SW480 (cell line): ENCODE measurements around the gene CUX1.
"Not testable (repeated sequence)": the region's sequence is repeated elsewhere in the genome, so short reads cannot be mapped to it uniquely, and the experiment has no call there.

Source experiments
- DNase-seq: peaks from one replicate; pipeline ENCODE4 v3.0.0-alpha.2; 2016; ENCODE audit warnings: low spot score

The CUX1 gene

GRCh38 chr7:101984133-101984879 is 166.9 kb downstream of the CUX1 start:
- DNase-seq = no peak

- no peak for DNase-seq
Measured at GRCh38 chr7:101985057-101985902, 167.9 kb downstream of the CUX1 start.

- no peak for DNase-seq
Measured at GRCh38 chr7:101985903-101986734, 168.7 kb downstream of the CUX1 start.

DNA sequence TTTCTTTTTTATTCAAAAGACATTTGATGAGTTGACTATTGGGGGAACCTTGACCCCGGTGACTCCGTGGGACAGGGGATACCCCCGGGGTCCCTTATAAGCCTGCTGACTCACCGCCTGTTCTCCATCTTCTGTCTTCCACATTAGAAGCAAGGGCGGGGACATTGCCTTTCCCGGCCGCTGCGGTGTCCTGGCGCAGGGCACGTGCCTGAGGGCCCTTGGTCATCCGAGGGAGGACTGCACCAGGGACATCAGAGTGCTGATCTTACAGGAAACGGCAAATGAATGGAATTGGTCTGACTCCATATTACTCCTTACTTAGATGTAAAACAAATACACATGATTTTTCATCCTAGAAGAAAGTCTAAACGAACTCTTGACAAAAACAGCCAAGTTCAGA is 170.1 kb downstream of the CUX1 start:
- DNase-seq = no peak

DNA sequence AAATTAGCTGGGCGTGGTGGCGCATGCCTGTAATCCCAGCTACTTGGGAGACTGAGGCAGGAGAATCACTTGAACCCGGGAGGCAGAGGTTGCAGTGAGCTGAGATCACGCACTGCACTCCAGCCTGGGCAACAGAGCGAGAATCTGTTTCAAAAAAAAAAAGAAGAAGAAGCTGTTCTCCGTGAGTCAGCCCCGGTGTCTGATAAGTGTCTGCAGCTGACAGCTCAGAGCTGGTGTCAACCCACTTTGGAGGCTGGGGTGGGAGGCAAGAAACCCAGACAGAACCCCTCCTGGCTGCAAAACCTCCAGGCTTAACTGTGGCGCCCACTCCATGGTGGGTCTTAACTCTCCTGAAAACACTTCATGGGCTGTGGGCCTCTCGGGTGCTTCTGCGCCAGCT is 170.6 kb downstream of the CUX1 start:
- DNase-seq = not testable (repeated sequence)

- DNase-seq = no peak
Measured at GRCh38 chr7:101988513-101988912, 171.1 kb downstream of the CUX1 start.

- no peak for DNase-seq
Measured at GRCh38 chr7:101989101-101989500, 171.7 kb downstream of the CUX1 start.

DNA sequence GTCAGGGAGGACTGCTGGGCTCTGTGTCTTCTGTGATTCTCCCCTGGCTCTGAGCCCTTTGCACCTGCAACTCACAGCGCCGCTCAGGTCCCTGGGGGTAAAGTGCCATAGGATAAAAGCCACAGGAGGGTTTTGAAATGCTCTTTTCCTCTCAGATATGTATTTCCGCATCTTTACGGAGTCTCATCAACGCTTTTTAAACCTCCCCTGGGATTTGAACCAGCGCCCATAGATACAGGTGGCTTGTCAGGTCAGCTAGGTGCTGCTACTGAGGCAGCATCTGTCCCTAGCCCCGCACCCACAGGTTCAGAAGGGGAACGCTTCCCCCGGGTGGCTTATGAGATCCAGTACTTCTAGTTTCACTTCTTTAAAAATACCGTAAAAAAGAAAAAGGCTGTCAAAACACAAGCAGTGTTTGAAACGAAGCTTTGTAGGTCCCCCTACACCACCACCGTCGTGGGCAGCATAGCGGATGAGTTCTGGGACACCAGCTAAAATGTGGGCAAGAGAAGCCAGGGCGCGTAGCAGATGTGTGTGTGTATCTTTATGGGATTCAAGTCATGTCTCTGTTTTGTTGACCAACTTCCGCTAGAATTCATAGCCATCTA is 173.5 kb downstream of the CUX1 start:
- DNase-seq = no peak

- no peak for DNase-seq
Measured at GRCh38 chr7:101991860-101992259, 174.4 kb downstream of the CUX1 start.

GRCh38 chr7:101993311-101993710 is 175.9 kb downstream of the CUX1 start:
- no peak for DNase-seq

DNA sequence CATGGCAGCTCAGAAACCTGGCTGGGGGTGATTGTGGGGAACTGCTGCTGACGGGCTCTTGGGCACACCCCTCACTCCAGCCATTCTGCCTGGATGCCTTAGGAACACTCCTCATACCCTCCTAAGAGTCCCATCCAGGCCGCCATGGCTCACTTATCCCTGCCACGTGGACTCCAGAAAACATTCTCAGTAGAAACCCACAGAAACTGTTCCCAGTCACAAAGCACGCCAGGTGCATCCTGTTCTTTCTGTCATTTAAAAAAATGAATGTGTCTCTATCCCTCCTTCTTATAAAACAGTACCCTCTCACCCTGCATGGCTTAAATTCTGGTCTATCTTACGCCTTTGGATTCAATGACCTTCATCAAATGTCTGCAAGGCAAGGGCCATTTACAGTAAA is 177.7 kb downstream of the CUX1 start:
- DNase-seq = no peak

- no peak for DNase-seq
Measured at GRCh38 chr7:101996131-101996691, 178.8 kb downstream of the CUX1 start.

DNA sequence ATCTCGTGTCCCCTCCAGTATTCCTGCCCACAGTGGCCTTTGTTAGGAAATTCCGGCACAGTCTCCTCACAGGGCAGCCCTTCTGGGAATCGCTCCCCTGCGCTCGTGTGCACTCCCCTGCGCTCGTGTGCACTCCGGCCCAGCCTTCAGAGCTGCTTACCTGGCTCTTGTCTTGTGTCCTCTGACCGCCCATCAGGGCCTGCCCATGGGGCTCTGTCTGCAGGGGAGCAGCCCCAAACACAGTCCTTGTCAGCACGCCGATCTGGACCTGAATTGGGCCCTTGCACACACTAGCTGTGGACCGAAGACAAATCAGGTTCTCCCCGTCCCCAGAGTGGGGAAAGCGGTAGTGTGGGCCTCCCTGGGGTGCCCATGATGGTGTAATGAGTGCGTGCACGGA is 179.4 kb downstream of the CUX1 start:
- DNase-seq = no peak

DNA sequence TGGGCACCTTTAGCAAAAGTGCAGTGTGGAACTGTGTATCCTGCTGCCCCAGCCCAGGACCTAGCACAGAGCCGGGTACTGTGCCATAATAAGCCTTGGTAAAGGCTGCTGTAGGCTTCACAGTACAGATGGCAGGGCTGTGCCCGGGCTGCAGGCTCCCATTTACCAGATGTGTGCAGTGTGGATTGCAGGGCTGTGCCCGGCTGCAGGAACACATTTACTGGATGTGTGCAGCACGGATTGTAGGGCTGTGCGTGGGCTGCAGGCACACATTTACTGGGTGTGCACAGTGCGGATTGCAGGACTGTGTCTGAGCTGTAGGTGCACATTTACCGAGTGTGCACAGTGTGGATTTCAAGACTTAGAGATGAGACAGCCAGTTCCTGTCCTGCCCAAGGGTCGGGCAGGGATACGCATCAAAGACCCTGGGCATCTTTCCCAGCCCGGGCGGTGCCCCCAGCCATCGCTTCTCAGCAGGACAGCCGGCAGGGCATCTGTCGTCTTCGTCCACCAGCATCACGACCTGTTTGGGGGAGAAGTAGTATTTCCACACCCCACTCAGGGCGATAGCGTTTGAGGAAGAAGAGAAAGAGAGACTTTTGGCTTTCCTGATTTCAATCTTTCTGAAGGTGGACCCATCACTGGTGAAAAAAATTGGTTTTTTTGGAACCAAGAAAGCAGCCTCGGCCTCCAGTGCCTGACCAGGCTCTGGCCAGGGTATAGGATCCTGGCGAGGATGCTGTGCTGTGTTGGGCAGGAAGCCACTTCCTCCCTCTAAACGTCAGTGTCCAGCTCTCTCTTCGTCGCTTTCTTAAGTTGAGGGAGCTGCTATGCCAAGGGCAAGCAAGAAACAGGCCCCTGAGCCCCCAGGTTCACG is 180.8 kb downstream of the CUX1 start:
- no peak for DNase-seq

DNA sequence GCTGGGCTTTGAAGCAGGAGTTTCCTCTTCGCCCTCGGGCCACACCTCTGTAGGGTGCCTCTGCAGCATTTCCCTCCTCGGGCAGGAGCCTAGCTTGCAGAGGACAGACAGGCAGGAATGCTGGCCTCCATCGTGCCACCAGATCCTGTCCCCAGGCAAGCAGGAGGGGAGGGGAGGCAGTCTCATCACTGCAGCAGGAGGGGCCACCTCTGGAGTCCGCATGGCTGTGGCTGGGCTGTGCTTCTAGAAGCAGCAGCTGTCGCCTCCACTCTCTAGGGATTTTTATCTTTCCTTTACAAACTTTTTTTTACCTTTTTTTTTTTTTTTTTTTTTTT is 181.4 kb downstream of the CUX1 start:
- no peak for DNase-seq

GRCh38 chr7:101999393-101999792 is 182.0 kb downstream of the CUX1 start:
- no peak for DNase-seq

DNA sequence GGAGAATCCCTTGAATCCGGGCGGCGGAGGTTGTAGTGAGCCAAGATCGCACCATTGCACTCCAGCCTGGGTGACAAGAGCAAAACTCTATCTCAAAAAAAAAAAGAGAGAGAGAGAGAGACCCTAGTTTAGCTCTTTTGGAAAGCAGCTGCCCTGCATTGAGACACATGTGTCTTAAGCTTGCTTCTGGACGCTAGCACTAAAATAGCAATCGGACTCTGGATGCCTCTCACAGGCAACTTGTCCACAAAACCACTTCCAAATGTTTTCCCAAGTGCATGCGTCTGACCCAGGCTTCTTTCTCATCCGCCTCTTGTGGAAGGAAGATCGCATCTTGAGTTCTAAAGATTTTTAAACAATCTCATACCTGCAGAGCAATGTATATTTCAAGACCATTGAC is 182.7 kb downstream of the CUX1 start:
- no peak for DNase-seq

- DNase-seq = no peak
Measured at GRCh38 chr7:102004229-102004628, 186.8 kb downstream of the CUX1 start.

DNA sequence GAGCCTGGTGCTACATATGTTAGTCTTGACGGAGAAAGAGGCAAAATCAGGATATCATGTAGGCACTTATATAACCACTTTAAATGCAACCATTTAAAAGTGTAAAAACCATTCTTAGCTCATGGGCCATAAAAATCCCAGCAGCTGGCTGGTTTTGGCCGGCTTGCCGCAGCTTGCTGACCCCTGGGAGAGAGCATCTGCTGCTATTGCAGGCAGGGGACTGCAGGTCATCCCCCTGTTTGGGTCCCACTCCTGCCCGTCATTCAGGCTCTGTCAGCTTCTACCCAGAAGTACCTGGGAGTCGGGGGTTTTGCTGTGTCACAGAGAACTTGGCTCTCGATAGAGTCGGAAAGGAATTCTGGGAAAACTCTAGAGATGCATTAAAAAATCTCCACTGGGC is 187.4 kb downstream of the CUX1 start:
- DNase-seq = no peak

DNA sequence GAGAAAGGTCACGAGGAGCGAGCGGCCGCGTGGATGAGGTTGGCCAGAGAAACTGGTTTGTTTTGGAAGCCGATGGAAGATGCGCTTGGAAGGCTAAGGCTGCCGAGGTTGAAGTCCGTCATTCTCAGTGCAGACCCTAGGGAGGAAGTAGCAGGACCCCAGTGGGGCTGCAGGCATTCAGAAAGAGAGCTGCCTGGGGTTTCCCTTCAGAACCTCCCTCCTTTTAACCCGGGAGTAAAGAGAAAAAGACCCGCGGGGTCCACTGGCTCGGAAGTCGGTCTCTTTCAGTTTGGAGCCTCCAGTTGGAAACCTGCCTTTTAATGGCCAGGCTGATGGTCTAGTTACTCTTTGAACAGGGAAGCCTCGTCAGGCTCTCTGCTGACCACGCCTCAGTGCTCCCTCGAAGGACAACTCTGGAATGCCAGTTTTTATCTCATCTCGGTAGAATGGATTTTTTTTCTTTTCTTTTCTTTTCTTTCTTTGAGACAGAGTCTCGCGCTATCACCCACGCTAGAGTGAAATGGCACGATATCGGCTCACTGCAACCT is 188.6 kb downstream of the CUX1 start:
- no peak for DNase-seq

- DNase-seq = no peak
Measured at GRCh38 chr7:102006695-102007094, 189.3 kb downstream of the CUX1 start.
